ENCODE results near the gene C2orf76. TPM values are rescaled to one million over a fixed set of nuclear protein-coding genes. Genes with fewer than 3 reads are reported as not detected.

Gene C2orf76
- total and polyA plus RNA-seq, 10 of the 15 experiments (the other 5 are each of a cell fraction or from before 2014, with no cell fraction given): 14.0 to 46.1 (median 25.4) TPM

DNA sequence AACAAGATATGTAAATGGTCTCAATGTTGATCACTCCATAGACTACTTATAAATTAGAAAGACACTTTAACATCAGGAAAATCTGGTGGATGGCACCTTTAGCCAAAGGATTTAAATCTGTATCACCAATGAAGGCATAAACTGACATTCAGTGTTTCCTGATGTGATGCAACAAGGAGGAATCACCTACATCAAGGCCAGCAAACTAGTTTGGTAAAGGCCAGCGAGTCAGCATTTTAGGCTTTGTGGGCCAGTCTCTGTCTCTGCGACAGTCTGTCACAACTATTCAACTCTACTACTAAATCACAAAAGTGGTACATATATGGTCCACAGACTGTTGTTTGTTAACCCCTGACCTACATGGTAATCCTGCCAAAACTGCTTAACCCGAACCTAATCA is 33.3 kb downstream of the C2orf76 start:
- H3K4me1 ChIP-seq (ENCODE audit: control insufficient read depth, insufficient read depth, low read length): no peaks in the 10 kb centered on the region; the same call in 1 of the 2 replicates
- no peak overlapping the region for H3K4me3 ChIP-seq
- no peak overlapping the region for H3K27ac ChIP-seq (ENCODE audit: control insufficient read depth, insufficient read depth)
- ChIA-PET CTCF (no interaction called here), SMC1A (ENCODE audit: uncharacterized antibody, unreplicated experiment) (no interaction called here), RAD21 (ENCODE audit: unreplicated experiment) (no interaction called here), POLR2A (no interaction called here)
- DNase-seq (ENCODE audit: low read depth, low spot score) (no peak), FAIRE-seq (no peak), ATAC-seq (no peak)
- no peaks in the 10 kb centered on the region for H3K79me2 ChIP-seq (ENCODE audit: control insufficient read depth, insufficient read depth, low read length)
- H3K9me3 ChIP-seq (replicated peaks; ENCODE audit: control insufficient read depth, insufficient read depth, low read length): no peaks in the 10 kb centered on the region
- H3K4me2 ChIP-seq (ENCODE audit: control insufficient read depth, insufficient read depth): no peak overlapping the region
- H2AFZ ChIP-seq (ENCODE audit: control insufficient read depth, low read depth, low read length): no peak overlapping the region
- 80% methylated on average over 3 of the region's 3 CpGs for WGBS (ENCODE audit: insufficient coverage, insufficient replicate concordance, low lambda C conversion rate, missing lambda C conversion rate)
- no peaks in the 10 kb centered on the region for H4K20me1 ChIP-seq (ENCODE audit: control insufficient read depth, insufficient read depth)
- in situ Hi-C loops (cut with MboI) (no loop called here), intact Hi-C loops (cut with micrococcal nuclease; ENCODE audit: unreplicated experiment) (no loop called here)
- no peak for TF ChIP-seq KLF5 (IDR thresholded peaks at IDR 0.05; ENCODE audit: partially characterized antibody)
- no peak for TF ChIP-seq IRF4 (IDR thresholded peaks at IDR 0.05; ENCODE audit: low read depth, low read length)
- no peaks in the 10 kb centered on the region; a peak in 1 of 4 replicates for H3K36me3 ChIP-seq (ENCODE audit: control insufficient read depth in 2 of 2, insufficient read depth in 2 of 2, low read length in 1 of 2)
- BruUV-seq (replicated peaks): no TSS peak
- H3K9ac ChIP-seq (ENCODE audit: control insufficient read depth, insufficient read depth, low read length): no peak overlapping the region
- H3K27me3 ChIP-seq (replicated peaks in 1 of 2; ENCODE audit: control insufficient read depth in 2 of 2, insufficient read depth in 2 of 2, low read length in 1 of 2): no peaks in the 10 kb centered on the region

DNA sequence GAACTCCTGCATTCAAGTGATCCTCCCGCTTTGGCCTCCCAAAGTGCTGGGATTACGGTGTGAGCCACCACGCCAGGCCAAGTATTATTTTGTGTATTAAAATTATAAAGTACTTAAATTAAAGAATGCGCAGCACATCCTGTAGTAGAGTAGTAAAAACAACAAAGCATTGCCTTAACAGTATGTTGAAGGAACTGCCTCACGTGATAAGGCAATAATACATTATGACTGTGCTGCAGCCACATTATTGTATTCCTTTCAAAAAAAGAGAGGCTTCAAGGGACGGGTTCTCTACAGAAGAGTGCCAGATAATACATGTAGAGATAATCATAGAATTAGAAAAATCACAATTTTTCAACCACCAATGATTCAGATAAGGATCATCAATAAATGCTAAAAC is 33.7 kb downstream of the C2orf76 start:
- Histone ChIP-seq H3K4me3 (no peak overlapping the region), H3K79me2 (ENCODE audit: control insufficient read depth, insufficient read depth, low read length) (no peaks in the 10 kb centered on the region), H3K36me3 (ENCODE audit: control insufficient read depth in 2 of 2, insufficient read depth in 2 of 2, low read length in 1 of 2) (no peaks in the 10 kb centered on the region; a peak in 1 of 4 replicates), H3K27me3 (replicated peaks in 1 of 2; ENCODE audit: control insufficient read depth in 2 of 2, insufficient read depth in 2 of 2, low read length in 1 of 2) (no peaks in the 10 kb centered on the region), H3K27ac (ENCODE audit: control insufficient read depth, insufficient read depth) (no peak overlapping the region), H4K20me1 (ENCODE audit: control insufficient read depth, insufficient read depth) (no peaks in the 10 kb centered on the region), H2AFZ (ENCODE audit: control insufficient read depth, low read depth, low read length) (no peak overlapping the region), H3K4me2 (ENCODE audit: control insufficient read depth, insufficient read depth) (no peak overlapping the region), H3K9ac (ENCODE audit: control insufficient read depth, insufficient read depth, low read length) (no peak overlapping the region), H3K4me1 (ENCODE audit: control insufficient read depth, insufficient read depth, low read length) (no peaks in the 10 kb centered on the region), H3K9me3 (replicated peaks; ENCODE audit: control insufficient read depth, insufficient read depth, low read length) (no peaks in the 10 kb centered on the region)
- no peak for DNase-seq (ENCODE audit: low read depth, low spot score)
- ATAC-seq: no peak
- CTCF ChIA-PET: interaction anchor here (0.7 kb wide), 1 partner anchor 55 kb away, joined by 3 read pairs; no protein-coding TSS in a partner anchor
- TF ChIP-seq GABPA (IDR thresholded peaks at IDR 0.05; ENCODE audit: low read depth): no peak
- POLR2A ChIA-PET: no interaction called here
- in situ Hi-C loops (cut with MboI): no loop called here
- RAD21 ChIA-PET (ENCODE audit: unreplicated experiment): no interaction called here
- no peak for FAIRE-seq
- SMC1A ChIA-PET (ENCODE audit: uncharacterized antibody, unreplicated experiment): interaction anchor here (2.3 kb wide), 1 partner anchor 11 kb away, joined by 7 read pairs; no protein-coding TSS in a partner anchor
- 91% methylated on average over 6 of the region's 6 CpGs for WGBS (ENCODE audit: insufficient coverage, insufficient replicate concordance, low lambda C conversion rate, missing lambda C conversion rate)
- intact Hi-C loops (cut with micrococcal nuclease; ENCODE audit: unreplicated experiment): no loop called here
- no TSS peak for BruUV-seq (replicated peaks)

All from GM12878 (cell line).